Muscle of leg (tissue), 11 donors: Measurements from ENCODE around the gene IGF1R. TPM values are rescaled to one million over a fixed set of nuclear protein-coding genes. Genes with fewer than 3 reads are reported as not detected.
A peak's percentile ranks its signal among the peaks of the same experiment; 100 is the strongest.

ENCODE experiments used
- DNase-seq: peaks from one replicate; pipeline ENCODE4 v3.0.0; 2013
- H3K27ac ChIP-seq: one replicate; pipeline ENCODE4 v1.5.1; 2013; ENCODE audit warnings: mild to moderate bottlenecking, low read length, control low read depth
- H3K27me3 ChIP-seq: one replicate; pipeline ENCODE4 v1.6.1; 2013; ENCODE audit warnings: low read length; ENCODE audit not compliant: control insufficient read depth, insufficient read depth
- H3K36me3 ChIP-seq: one replicate; pipeline ENCODE4 v1.6.1; 2013; ENCODE audit warnings: low read length; ENCODE audit not compliant: control insufficient read depth, insufficient read depth
- H3K4me1 ChIP-seq: one replicate; pipeline ENCODE4 v1.6.1; 2013; ENCODE audit warnings: low read length; ENCODE audit not compliant: control insufficient read depth, insufficient read depth
- H3K4me3 ChIP-seq: one replicate; pipeline ENCODE4 v1.5.1; 2013; ENCODE audit warnings: low read length, control low read depth
- H3K9me3 ChIP-seq: replicated peaks from 2 replicates; pipeline ENCODE4 v1.6.1; 2013; ENCODE audit warnings: low read depth, low read length; ENCODE audit not compliant: control insufficient read depth
- WGBS: methylation state at CpG from one replicate; pipeline ENCODE4 v1.1.5; 2013; ENCODE audit warnings: missing lambda C conversion rate; ENCODE audit not compliant: insufficient coverage; 5-methylcytosine and 5-hydroxymethylcytosine counted together
- polyA plus RNA-seq, 8 donors: library from polyadenylated mRNA; unstranded; fragments of 120-200 nt; gene quantifications; one replicate each; pipeline versions ENCODE4 v1.2.1 to v1.2.3, GENCODE V29; 2013; ENCODE audit warnings: inconsistent platforms in 1 of 8, low replicate concordance in 1 of 8; ENCODE audit not compliant: insufficient read length in 8 of 8, insufficient read depth in 1 of 8
- total RNA-seq: library from RNA; stranded (reverse); fragments of 120-200 nt; gene quantifications from one replicate; pipeline ENCODE4 v1.2.4, GENCODE V29; 2013

IGF1R gene
- total and polyA plus RNA-seq, 9 donors: 13.0 to 19.7 (median 18.3) TPM

DNA sequence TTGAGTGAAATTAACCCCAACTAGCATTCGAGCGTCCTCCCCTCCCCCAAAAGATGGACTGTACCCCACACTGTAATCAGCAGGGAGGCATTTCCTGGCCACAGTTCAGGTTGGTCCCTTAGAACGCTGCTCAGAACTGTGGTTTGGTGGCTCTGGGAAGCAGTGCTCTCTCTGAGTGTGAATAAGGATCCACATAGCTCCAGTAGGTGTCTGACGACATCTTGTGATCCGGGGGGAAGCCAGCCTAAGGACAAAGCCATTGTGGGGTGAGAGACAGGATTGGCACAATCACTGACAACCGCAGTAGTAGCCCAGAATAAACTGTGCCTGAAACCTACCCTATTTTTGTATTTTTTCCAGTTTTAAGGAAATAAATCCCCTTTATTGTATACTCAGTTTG is 125.3 kb downstream of the IGF1R start:
- Histone ChIP-seq H3K4me1 (peaks cover 16% of the 10 kb centered on the region), H3K4me3 (no peak overlapping the region), H3K9me3 (no peaks in the 10 kb centered on the region), H3K27ac (no peak overlapping the region), H3K27me3 (no peaks in the 10 kb centered on the region), H3K36me3 (no peaks in the 10 kb centered on the region)
- WGBS: 63% methylated on average over 1 of the region's 6 CpGs
- DNase-seq: no peak

DNA sequence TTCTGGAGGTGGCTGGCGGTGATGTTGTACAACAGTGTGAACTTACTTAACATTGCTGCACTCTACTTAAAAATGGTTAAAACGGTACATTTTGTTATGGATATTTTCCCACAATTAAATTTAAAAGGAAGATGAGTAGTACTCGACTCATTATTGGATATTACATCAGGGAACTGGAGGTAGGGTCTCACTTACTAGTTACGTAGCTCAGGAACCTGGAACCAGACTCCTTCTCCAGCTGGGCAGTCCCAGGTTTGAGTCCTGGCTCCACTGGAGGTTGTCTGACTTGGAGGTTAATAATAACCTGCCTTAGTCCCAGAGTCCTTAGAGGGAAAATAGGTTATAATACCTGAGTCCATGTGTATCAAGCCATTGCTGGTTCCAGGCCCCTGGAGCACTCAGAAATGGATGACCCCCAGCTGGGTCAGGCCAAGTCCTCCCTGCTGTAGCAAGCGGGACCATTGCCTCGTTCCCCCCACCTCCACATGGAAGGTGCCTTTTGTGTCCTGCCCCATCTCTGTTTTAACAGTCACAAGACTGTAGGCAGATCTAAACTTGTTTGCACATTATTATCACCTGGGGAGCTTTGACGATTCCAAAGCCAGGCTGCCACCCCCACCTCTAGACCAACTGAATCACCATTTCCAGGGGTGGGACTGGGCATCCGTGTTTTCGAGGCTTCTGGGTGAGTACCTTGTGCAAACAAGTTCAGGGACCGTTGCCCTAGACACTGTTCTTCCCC is 126.6 kb downstream of the IGF1R start:
- no peak for DNase-seq
- WGBS: 78% methylated on average over 7 of the region's 10 CpGs
- Histone ChIP-seq H3K27ac (no peak overlapping the region), H3K4me1 (peaks cover 20% of the 10 kb centered on the region), H3K27me3 (no peaks in the 10 kb centered on the region), H3K4me3 (no peak overlapping the region), H3K9me3 (no peaks in the 10 kb centered on the region), H3K36me3 (no peaks in the 10 kb centered on the region)

DNA sequence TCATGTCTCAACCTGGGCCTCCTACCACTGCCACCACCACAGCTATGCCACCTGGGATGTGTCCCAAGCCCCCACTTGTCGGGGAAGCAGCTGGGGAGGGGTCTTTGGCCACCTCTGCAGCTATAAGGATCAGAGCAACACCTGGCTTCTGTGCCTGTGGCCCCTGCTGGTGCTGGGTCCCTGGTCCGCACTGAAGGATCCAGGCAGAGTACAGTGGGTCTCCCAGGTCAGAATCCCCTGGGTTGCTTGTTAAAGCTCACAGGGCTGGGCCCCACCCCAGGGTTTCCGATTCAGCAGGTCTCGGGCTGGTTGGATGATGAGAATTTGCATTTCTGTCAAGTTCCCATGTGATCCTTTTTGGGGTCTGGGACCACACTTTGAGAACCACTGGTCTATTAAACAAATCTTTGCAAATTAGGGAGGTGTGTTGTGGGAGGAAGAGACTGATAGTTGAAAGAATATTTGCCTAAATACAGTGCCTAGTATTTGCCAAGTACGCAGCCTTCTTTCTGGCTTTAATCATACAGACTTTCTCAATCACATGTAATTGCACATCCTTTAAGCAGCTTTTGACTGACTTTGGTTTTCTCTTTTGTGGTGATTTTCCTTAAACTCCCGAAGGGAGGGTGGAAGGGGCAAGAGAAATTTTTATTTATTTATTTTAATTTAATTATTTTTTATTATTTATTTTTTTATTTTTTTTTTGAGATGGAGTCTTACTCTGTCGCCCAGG is 127.3 kb downstream of the IGF1R start:
- H3K36me3 ChIP-seq: no peaks in the 10 kb centered on the region
- H3K4me1 ChIP-seq: peaks cover 20% of the 10 kb centered on the region
- no peak overlapping the region for H3K27ac ChIP-seq
- H3K4me3 ChIP-seq: no peak overlapping the region
- no peak for DNase-seq
- H3K9me3 ChIP-seq: no peaks in the 10 kb centered on the region
- WGBS: 93% methylated on average over 3 of the region's 7 CpGs
- H3K27me3 ChIP-seq: no peaks in the 10 kb centered on the region

DNA sequence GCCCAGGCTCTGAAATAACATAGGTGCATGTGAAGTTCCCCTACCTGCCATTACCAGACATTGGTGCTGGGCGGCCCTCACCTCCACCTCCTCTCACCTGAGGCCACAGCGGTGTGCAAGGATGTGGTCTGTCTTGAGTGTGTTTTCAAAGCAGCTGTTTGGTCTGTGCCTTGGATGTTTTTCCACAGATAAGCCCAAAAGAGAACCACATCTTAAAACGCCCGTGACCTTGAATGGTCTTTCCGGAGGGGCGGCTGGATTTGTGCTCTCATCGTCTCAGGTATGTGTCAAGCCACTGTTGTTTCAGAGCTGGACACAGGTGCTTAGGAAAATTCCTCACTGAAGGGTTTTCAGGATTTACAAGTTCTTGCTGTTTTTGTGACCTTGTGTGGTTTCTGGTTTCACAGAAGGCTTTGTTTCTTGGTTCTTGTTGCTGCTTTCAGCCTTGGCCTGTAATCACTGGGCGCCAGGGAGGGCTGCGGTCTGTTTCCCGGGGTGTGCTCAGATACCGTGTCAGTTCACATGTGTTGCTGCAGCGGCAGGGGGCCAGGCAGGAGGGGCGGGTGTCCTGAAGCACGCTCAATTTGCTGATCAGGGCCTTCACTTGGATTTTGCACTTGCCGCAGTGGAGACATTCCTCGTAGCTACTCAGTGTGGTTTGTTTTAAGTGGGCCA is 128.4 kb downstream of the IGF1R start:
- Histone ChIP-seq H3K36me3 (no peaks in the 10 kb centered on the region), H3K4me1 (peaks cover 20% of the 10 kb centered on the region), H3K9me3 (no peaks in the 10 kb centered on the region), H3K27ac (no peak overlapping the region), H3K27me3 (no peaks in the 10 kb centered on the region), H3K4me3 (no peak overlapping the region)
- peak; percentile 58 for DNase-seq
- WGBS: 32% methylated on average over 12 of the region's 16 CpGs

DNA sequence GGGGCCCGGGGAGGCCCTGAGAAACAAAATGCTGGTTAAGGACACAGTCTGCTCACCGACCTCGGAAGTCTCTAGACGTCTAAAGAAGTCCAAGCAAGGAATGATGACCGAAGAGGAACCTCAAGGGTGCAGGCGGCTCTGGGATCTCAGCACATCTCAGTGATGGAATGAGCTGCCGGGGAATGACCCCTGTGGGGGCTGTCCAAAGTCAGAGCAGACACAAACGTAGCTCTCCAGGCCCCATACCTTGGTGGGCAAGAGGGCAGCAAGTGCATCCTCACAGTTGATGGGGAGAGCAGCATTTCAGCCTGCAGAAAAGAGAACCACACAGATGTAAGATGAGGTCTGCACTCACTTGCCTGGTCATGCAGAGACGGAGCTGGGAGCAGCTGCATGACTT is 129.1 kb downstream of the IGF1R start:
- Histone ChIP-seq H3K4me1 (peaks cover 20% of the 10 kb centered on the region), H3K36me3 (no peaks in the 10 kb centered on the region), H3K27ac (no peak overlapping the region), H3K27me3 (no peaks in the 10 kb centered on the region), H3K4me3 (no peak overlapping the region), H3K9me3 (no peaks in the 10 kb centered on the region)
- DNase-seq: no peak
- 69% methylated on average over 9 of the region's 9 CpGs for WGBS

DNA sequence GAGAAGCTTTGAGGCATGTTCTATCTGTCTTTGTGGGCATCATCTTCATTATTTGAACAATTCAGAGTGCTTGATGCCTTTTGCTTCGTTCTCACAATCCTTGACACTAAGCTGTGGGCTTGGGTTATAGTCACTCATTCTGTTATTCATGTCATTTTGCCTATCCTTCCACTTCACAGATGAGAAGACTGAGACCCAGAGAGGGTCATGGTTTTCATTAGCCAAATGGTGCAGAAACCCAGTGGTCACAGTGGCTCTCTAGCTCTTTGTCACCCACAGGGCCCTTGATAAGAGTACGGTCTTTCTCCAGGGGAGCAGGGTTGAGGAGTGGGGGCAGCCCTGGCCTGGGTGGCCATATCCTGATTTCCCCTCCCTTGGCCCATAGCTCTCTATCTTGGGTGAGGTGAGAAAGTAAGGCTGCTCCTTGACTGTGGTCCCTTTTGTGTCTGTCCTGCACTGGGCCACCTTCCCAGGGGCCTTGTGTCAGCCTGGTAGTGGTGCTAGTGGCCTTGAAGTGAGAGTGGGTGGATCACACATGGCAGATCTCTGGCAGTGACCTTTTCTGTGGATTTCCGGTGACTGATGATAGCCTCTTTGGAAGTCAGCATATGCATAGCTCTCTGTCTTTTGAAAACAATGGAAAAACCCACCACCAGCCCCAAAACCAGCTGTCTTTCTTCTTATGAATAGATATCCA is 130.1 kb downstream of the IGF1R start:
- Histone ChIP-seq H3K27me3 (no peaks in the 10 kb centered on the region), H3K27ac (no peak overlapping the region), H3K4me1 (peaks cover 18% of the 10 kb centered on the region), H3K36me3 (no peaks in the 10 kb centered on the region), H3K4me3 (no peak overlapping the region), H3K9me3 (no peaks in the 10 kb centered on the region)
- DNase-seq: no peak
- WGBS: no CpG with 5 or more reads among the region's 3 CpGs

DNA sequence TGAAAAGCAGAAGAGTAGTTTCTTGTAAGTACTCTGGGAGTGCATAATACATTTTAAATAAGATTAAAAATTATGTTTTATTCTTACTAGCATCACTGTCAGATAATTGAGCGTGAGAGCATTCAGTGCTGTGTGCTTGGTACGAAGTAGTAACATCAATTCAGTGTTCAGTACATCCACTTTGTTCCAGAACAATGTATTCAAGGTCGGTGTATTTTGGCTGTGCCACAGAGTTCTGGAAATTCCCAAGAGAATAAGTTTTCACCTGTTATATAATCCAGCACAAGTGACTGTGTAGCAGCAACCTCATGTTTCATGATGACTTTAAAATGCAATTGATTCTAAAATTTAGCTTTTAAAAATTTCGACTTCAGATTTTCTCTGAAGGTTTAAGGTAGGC is 130.6 kb downstream of the IGF1R start:
- H3K4me1 ChIP-seq: peaks cover 15% of the 10 kb centered on the region
- no peak overlapping the region for H3K27ac ChIP-seq
- DNase-seq: no peak
- H3K9me3 ChIP-seq: no peaks in the 10 kb centered on the region
- no peaks in the 10 kb centered on the region for H3K27me3 ChIP-seq
- no peak overlapping the region for H3K4me3 ChIP-seq
- no CpG with 5 or more reads among the region's 4 CpGs for WGBS
- H3K36me3 ChIP-seq: no peaks in the 10 kb centered on the region

DNA sequence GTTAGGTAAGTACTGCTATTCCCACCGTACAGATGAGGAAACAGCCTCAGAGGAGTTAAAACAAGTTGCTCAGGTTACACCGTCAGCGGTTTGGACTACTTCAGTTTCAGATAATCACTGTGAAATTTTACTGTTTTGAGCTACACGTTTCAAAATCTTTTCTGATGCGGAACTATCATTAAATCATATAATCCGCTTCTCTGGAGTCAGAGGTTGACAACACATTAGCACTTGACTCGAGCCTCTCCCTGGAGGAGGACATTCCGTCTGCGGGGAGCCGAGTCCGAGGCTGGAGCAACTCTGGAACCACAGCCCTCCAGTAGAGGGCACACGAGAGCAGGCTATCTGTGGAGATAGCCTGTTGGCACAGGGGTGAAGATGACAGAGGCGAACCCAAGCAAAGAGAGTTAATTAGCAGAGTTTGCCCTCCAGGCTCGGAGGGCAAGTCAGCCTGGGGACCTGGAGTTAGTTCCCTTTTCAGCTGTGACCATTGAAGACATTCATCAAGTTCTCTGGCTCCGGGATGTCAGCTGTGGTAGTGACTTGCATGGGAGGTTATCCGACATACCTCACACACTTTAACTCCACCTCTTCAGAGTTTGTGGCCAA is 131.2 kb downstream of the IGF1R start:
- H3K4me3 ChIP-seq: no peak overlapping the region
- peak; percentile 81 for DNase-seq

DNA sequence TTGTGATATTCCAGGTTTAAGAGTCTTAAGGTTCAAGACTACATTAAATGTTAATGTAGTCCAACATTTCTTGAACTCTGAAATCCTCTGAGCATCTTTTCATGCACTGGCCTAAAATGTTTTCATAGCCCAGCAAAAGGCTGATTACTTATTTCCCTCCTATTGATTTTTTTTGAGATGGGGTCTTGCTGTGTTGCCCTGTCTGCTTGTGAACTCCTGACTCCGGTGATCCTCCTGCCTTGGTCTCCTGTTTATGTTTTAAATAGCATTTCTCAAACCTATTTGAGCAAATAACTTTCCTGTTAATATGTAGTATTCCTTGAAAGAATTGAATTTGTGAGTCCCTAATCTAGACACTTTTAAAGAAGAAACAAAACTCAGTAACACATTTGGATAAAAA is 133.5 kb downstream of the IGF1R start:
- WGBS: no CpG with 5 or more reads among the region's 1 CpG

More for the DNA sequence above, 131.2 kb downstream of the IGF1R start:
- 13% methylated on average over 14 of the region's 16 CpGs for WGBS
- Histone ChIP-seq H3K36me3 (no peaks in the 10 kb centered on the region), H3K4me1 (peaks cover 15% of the 10 kb centered on the region), H3K9me3 (no peaks in the 10 kb centered on the region), H3K27me3 (no peaks in the 10 kb centered on the region), H3K27ac (no peak overlapping the region)

More for the DNA sequence above, 133.5 kb downstream of the IGF1R start:
- Histone ChIP-seq H3K36me3 (no peaks in the 10 kb centered on the region), H3K4me3 (no peak overlapping the region), H3K27me3 (no peaks in the 10 kb centered on the region), H3K27ac (no peak overlapping the region), H3K9me3 (no peaks in the 10 kb centered on the region), H3K4me1 (peaks cover 20% of the 10 kb centered on the region)
- DNase-seq: no peak
